Prostate gland (tissue), 2 donors: ENCODE data around the gene CST7. TPM values are rescaled to one million over a fixed set of nuclear protein-coding genes. Genes with fewer than 3 reads are reported as not detected.

Experiments
- DNase-seq: peaks from one replicate; pipeline ENCODE4 v3.0.0-alpha.2; 2019; ENCODE audit warnings: low spot score
- H3K27ac ChIP-seq, 2 donors: fragments of 200-600 bp; sonication (generic); 2 replicates each; pipeline ENCODE4 v1.5.1; 2017 to 2019
- H3K27me3 ChIP-seq: fragments of 200-600 bp; sonication (generic); replicated peaks from 2 replicates; pipeline ENCODE4 v1.5.1; 2019; ENCODE audit not compliant: insufficient read depth
- H3K36me3 ChIP-seq, 2 donors: fragments of 200-600 bp; sonication (generic); 1 replicate in 1 of 2; 2 replicates in 1 of 2; pipeline versions ENCODE4 v1.5.1 to v1.8.1; 2017 to 2019
- H3K4me1 ChIP-seq: fragments of 200-600 bp; sonication (generic); replicated peaks from 2 replicates; pipeline ENCODE4 v1.5.1; 2019
- H3K4me3 ChIP-seq, 2 donors: fragments of 200-600 bp; sonication (generic); 2 replicates each; pipeline ENCODE4 v1.5.1; 2017 to 2019
- H3K9me3 ChIP-seq: fragments of 200-600 bp; sonication (generic); 2 replicates; pipeline ENCODE4 v1.5.1; 2017
- POLR2A ChIP-seq: fragments of 450-650 bp; IDR thresholded peaks from one replicate; pipeline ENCODE4 v1.6.1; 2016; ENCODE audit warnings: antibody characterized with exemption, mild to moderate bottlenecking
- POLR2AphosphoS5 ChIP-seq: sonication (generic); formaldehyde crosslinking; IDR thresholded peaks from one replicate; pipeline ENCODE4 v1.6.1; 2017; ENCODE audit warnings: antibody characterized with exemption
- WGBS: methylation state at CpG from one replicate; pipeline ENCODE4 v1.1.5; 2018; 5-methylcytosine and 5-hydroxymethylcytosine counted together
- intact Hi-C: fragments of 100-400 bp; cut with DNase I; formaldehyde crosslinking; loops from one replicate; pipeline ENCODE4 v1.14.2; 2022
- total RNA-seq, 2 donors: library from RNA; depleted of rRNA; stranded (reverse); fragments of >200 nt; gene quantifications; one replicate each; pipeline ENCODE4 v1.1.0, GENCODE V29; 2016
- TF ChIP-seq, protein P1 (sequence below), 4 experiments: fragments of 200-600 bp in 2 of 4; fragments of 450-650 bp in 2 of 4; sonication (generic) in 2 of 4; IDR thresholded peaks; 1 replicate in 3 of 4; 2 replicates in 1 of 4; pipeline ENCODE4 v1.5.1; 2016 to 2019; ENCODE audit warnings: antibody characterized with exemption in 4 of 4, mild to moderate bottlenecking in 2 of 4, moderate library complexity in 2 of 4

CST7 gene
- total RNA-seq, 2 donors from 2014 or later: 1.2 to 3.6 TPM

DNA sequence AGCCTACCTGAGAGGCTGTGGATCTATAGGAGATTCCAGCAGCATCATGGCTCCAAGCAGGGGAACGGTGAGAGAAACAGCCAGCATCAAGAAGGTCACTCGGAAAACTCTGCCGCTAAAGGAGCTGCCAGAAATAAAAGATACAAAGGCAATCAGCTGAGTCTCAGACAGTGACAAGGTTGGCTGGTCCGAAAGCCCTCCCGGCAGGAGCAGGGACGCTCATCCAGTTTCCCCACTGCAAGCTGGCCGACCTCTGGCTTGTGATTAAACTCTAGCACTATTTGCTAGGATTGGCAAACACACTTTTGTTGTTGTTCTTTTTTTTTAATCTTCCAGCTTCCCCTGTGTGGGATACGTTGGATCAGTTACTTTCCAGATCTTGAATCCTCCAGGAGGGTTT, 34.8 kb downstream of the CST7 start:
- no peaks in the 10 kb centered on the region for H3K9me3 ChIP-seq
- H3K27me3 ChIP-seq: no peaks in the 10 kb centered on the region
- intact Hi-C loops: no loop called here
- H3K4me3 ChIP-seq: no peak overlapping the region
- 88% methylated on average over 8 of the region's 8 CpGs for WGBS
- no peaks in the 10 kb centered on the region for H3K4me1 ChIP-seq
- no peak for DNase-seq
- TF ChIP-seq POLR2AphosphoS5: no peak
- TF ChIP-seq, protein P1, sequence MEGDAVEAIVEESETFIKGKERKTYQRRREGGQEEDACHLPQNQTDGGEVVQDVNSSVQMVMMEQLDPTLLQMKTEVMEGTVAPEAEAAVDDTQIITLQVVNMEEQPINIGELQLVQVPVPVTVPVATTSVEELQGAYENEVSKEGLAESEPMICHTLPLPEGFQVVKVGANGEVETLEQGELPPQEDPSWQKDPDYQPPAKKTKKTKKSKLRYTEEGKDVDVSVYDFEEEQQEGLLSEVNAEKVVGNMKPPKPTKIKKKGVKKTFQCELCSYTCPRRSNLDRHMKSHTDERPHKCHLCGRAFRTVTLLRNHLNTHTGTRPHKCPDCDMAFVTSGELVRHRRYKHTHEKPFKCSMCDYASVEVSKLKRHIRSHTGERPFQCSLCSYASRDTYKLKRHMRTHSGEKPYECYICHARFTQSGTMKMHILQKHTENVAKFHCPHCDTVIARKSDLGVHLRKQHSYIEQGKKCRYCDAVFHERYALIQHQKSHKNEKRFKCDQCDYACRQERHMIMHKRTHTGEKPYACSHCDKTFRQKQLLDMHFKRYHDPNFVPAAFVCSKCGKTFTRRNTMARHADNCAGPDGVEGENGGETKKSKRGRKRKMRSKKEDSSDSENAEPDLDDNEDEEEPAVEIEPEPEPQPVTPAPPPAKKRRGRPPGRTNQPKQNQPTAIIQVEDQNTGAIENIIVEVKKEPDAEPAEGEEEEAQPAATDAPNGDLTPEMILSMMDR (IDR thresholded peaks at IDR 0.05): no peak
- no peak for TF ChIP-seq POLR2A
- no peaks in the 10 kb centered on the region for H3K36me3 ChIP-seq
- no peak overlapping the region for H3K27ac ChIP-seq

DNA sequence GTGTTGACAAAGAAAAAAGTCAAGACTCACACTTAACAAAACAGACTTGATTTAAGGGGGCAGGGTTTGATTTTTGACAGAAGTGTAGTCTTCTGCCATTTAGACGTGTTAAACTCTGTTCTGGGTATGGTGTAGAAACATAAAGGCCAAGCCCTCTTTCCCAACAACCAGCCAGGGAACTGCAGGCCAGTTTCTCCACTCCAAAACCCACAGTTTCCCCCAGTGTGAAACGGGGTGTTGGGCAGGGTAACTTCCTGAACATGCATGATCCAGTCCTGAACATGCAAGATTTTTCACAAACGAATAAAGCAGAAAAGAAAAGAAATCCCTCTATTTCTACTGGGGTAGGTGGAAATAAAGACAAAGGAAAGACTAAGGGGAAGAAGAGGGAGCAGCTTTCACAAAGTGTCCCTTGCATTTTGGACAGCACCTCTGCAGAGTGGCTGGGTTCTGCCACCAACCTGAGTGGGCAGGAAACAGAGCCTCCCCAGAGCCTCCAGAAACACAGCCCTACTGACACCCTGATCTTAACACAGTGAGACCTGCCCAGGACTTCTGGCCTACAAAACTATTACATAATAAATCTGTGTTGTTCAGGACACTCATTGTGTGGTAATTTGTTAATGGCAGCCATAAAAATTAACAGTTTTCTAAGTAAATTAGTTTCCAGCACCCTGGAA, 36.0 kb downstream of the CST7 start:
- no peaks in the 10 kb centered on the region for H3K9me3 ChIP-seq
- DNase-seq: no peak
- intact Hi-C loops: no loop called here
- no peaks in the 10 kb centered on the region for H3K36me3 ChIP-seq
- no peak overlapping the region for H3K27ac ChIP-seq
- no peaks in the 10 kb centered on the region for H3K4me1 ChIP-seq
- 63% methylated on average over 3 of the region's 3 CpGs for whole genome bisulfite sequencing
- no peak overlapping the region for H3K4me3 ChIP-seq
- no peaks in the 10 kb centered on the region for H3K27me3 ChIP-seq
- TF ChIP-seq POLR2A: no peak
- TF ChIP-seq, protein P1 (IDR thresholded peaks at IDR 0.05): no peak
- TF ChIP-seq POLR2AphosphoS5: no peak

DNA sequence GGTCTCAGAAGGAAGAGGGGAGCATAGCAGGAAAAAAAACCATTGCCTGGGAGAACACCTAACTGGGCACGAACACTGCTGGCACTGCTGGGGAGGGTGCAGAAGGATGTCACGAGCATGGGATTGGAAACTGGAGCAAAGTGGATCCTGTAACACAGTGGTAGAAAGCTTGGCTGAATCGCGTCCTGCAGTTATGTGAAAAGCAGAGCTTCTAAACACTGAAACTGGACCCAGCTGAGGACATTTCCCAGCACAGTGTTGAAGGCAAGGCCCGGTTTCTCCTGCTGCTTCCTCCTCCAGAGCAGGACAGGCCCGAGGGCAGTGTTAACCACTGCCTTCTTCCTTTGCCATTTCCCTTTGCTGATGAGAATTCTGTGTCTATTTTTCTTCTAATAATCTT, 36.7 kb downstream of the CST7 start:
- H3K4me3 ChIP-seq: no peak overlapping the region
- no peak for DNase-seq
- no peaks in the 10 kb centered on the region for H3K4me1 ChIP-seq
- H3K27me3 ChIP-seq: no peaks in the 10 kb centered on the region
- no peaks in the 10 kb centered on the region for H3K9me3 ChIP-seq
- TF ChIP-seq, protein P1 (IDR thresholded peaks at IDR 0.05): no peak
- no peak for TF ChIP-seq POLR2AphosphoS5
- no peak for TF ChIP-seq POLR2A
- no peaks in the 10 kb centered on the region for H3K36me3 ChIP-seq
- no peak overlapping the region for H3K27ac ChIP-seq
- intact Hi-C loops: no loop called here
- WGBS: 63% methylated on average over 6 of the region's 6 CpGs

DNA sequence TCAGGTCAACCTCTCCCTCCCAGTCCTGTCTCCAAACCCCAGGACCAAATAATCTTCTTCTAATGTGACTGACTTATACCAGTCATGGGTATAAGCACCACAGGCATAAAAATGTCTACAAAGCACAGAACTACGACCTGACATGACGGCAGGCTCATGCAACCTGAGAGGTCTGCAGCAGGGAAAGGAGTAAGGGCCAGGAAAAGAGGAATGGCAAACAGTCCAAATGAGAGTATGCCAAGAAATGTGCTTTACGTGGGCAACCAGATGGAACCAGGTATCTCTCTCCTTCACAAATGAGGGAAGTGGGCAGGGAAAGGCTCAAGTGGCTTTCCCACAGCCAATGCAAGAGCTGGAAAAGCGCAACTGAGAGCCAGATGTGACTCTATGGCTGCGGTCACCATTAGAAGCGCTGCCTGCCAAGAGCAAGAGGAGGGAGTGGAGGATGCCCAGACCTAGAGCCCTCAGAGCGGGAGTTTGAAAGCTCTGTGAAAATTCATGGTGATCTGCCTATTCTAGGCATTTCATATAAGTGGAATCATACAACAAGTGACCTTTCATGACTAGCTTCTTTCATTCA, 37.5 kb downstream of the CST7 start:
- no peak overlapping the region for H3K27ac ChIP-seq
- H3K27me3 ChIP-seq: no peaks in the 10 kb centered on the region
- intact Hi-C loops: no loop called here
- 80% methylated on average over 7 of the region's 7 CpGs for WGBS
- no peaks in the 10 kb centered on the region for H3K4me1 ChIP-seq
- no peak overlapping the region for H3K4me3 ChIP-seq
- H3K9me3 ChIP-seq: no peaks in the 10 kb centered on the region
- no peaks in the 10 kb centered on the region for H3K36me3 ChIP-seq
- DNase-seq: no peak
- TF ChIP-seq, protein P1 (IDR thresholded peaks at IDR 0.05): no peak
- TF ChIP-seq POLR2A (no peak), POLR2AphosphoS5 (no peak)

DNA sequence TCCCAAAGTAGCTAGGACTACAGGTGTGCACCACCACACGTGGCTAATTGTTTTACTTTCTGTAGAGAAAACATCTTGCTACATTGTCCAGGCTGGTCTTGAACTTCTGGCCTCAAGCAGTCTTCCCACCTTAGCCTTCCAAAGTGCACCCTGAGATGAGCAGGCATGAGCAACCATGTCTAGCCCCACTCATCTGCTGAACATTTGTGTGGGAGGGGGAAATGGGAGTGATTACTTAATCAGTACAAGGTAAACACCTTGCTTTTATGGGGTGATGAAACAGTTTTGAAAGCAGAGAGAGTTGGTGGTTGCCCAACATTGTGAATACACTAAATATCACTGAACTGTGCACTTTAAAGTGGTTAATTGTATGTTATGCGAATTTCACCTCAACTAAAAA, 38.2 kb downstream of the CST7 start:
- no peak for DNase-seq
- intact Hi-C loops: no loop called here
- Histone ChIP-seq H3K36me3 (no peaks in the 10 kb centered on the region), H3K9me3 (no peaks in the 10 kb centered on the region), H3K4me1 (no peaks in the 10 kb centered on the region), H3K27ac (no peak overlapping the region), H3K4me3 (no peak overlapping the region), H3K27me3 (no peaks in the 10 kb centered on the region)
- WGBS: 79% methylated on average over 2 of the region's 2 CpGs
- TF ChIP-seq POLR2A (no peak), POLR2AphosphoS5 (peak; percentile 25)
- TF ChIP-seq, protein P1 (IDR thresholded peaks at IDR 0.05): no peak
